Smooth muscle cell (in vitro differentiated cells): Measurements from ENCODE around the gene DNAH10. TPM values are rescaled to one million over a fixed set of nuclear protein-coding genes. Genes with fewer than 3 reads are reported as not detected.

Experiments
- DNase-seq: peaks from one replicate; lab custom pipeline; 2025; ENCODE audit not compliant: unreplicated experiment; lab: John Stamatoyannopoulos, UW
- H2AFZ ChIP-seq: fragments of 200-600 bp; sonication (generic); 2 replicates; pipeline ENCODE4 v1.6.0; 2016; ENCODE audit warnings: antibody characterized with exemption, low read depth, mild to moderate bottlenecking
- H3F3A ChIP-seq: fragments of 200-600 bp; sonication (generic); 2 replicates; pipeline ENCODE4 v1.6.0; 2017; ENCODE audit warnings: antibody characterized with exemption, low read depth
- H3K27ac ChIP-seq: fragments of 200-600 bp; sonication (generic); 2 replicates; pipeline ENCODE4 v1.5.1; 2016; ENCODE audit warnings: low read depth, mild to moderate bottlenecking
- H3K27me3 ChIP-seq: fragments of 200-600 bp; sonication (generic); 2 replicates; pipeline ENCODE4 v1.6.1; 2016; ENCODE audit warnings: low read depth, mild to moderate bottlenecking
- H3K36me3 ChIP-seq: fragments of 200-600 bp; sonication (generic); 2 replicates; pipeline ENCODE4 v1.5.1; 2016; ENCODE audit warnings: low read depth
- H3K4me1 ChIP-seq: fragments of 200-600 bp; sonication (generic); 2 replicates; pipeline ENCODE4 v1.5.1; 2016; ENCODE audit warnings: low read depth
- H3K4me2 ChIP-seq: fragments of 200-600 bp; sonication (generic); 2 replicates; pipeline ENCODE4 v1.6.0; 2016; ENCODE audit warnings: mild to moderate bottlenecking
- H3K4me3 ChIP-seq: fragments of 200-600 bp; sonication (generic); 2 replicates; pipeline ENCODE4 v1.5.1; 2016; ENCODE audit warnings: mild to moderate bottlenecking
- H3K79me2 ChIP-seq: fragments of 200-600 bp; sonication (generic); 2 replicates; pipeline ENCODE4 v1.6.0; 2016; ENCODE audit warnings: low read depth, mild to moderate bottlenecking
- H3K9ac ChIP-seq: fragments of 200-600 bp; sonication (generic); 2 replicates; pipeline ENCODE4 v1.6.0; 2016; ENCODE audit warnings: low read depth
- H3K9me3 ChIP-seq: fragments of 200-600 bp; sonication (generic); replicated peaks from 2 replicates; pipeline ENCODE4 v1.5.1; 2016; ENCODE audit warnings: low read depth
- H4K20me1 ChIP-seq: fragments of 200-600 bp; sonication (generic); 2 replicates; pipeline ENCODE4 v1.6.0; 2016; ENCODE audit warnings: low read depth
- WGBS: methylation state at CpG from one replicate; pipeline ENCODE4 v1.1.7; 2016; ENCODE audit warnings: low lambda C conversion rate; 5-methylcytosine and 5-hydroxymethylcytosine counted together
- polyA plus RNA-seq: library from polyadenylated mRNA; unstranded; fragments of >200 nt; fragmentation: Nextera tagmentation; extraction: Ambion mirVana; gene quantifications from 2 replicates; pipeline ENCODE4 v1.2.1, GENCODE V29; 2016
- total RNA-seq: library from RNA; depleted of rRNA; stranded (reverse); fragments of >200 nt; gene quantifications from 2 replicates; pipeline ENCODE4 v1.2.3, GENCODE V29; 2014
- TF ChIP-seq, protein P1 (sequence below): fragments of 200-600 bp; sonication (generic); IDR thresholded peaks from 2 replicates; pipeline ENCODE4 v1.5.1; 2017; ENCODE audit warnings: borderline replicate concordance, mild to moderate bottlenecking, antibody characterized with exemption; ENCODE audit not compliant: insufficient read depth, poor library complexity, severe bottlenecking

The DNAH10 gene
- total and polyA plus RNA-seq, 2 experiments from 2014 or later: 1.5 to 2.2 TPM

DNA sequence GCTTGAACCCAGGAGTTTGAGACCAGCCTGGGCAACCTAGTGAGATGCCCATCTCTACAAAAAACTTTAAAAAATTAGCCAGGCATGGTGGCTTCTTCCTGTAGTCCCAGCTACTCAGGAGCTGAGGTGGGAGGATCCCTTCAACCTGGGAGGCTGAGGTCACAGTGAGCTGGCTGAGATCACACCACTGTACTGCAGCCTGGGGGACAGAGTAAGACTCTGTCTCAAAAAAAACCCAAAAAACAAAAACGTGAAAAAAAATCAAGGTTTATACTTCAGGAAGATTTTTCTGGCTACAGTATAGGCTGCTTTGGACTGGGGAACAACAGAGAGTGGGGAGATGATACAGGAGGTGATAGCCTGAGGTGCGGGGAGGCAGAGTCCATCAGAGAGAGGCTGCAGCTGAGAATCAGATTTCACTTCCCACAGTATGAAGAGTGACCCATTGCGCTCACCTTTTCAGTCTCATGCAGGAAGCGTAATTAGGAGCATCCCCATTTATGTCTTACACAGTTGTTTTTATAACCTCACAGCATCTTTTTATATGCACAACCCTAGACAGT is 28.9 kb downstream of the DNAH10 start:
- H3K27ac ChIP-seq: no peak overlapping the region
- no peaks in the 10 kb centered on the region for H3K9me3 ChIP-seq
- no peak overlapping the region for H2AFZ ChIP-seq
- WGBS: 79% methylated on average over 4 of the region's 4 CpGs
- no peak overlapping the region for H3K9ac ChIP-seq
- no peaks in the 10 kb centered on the region for H3K4me1 ChIP-seq
- no peak for DNase-seq
- H3K79me2 ChIP-seq: no peaks in the 10 kb centered on the region
- no peaks in the 10 kb centered on the region for H3K27me3 ChIP-seq
- H4K20me1 ChIP-seq: no peaks in the 10 kb centered on the region
- no peaks in the 10 kb centered on the region for H3K36me3 ChIP-seq
- no peak overlapping the region for H3K4me2 ChIP-seq
- H3F3A ChIP-seq: no peaks in the 10 kb centered on the region
- H3K4me3 ChIP-seq: no peak overlapping the region
- TF ChIP-seq, protein P1, sequence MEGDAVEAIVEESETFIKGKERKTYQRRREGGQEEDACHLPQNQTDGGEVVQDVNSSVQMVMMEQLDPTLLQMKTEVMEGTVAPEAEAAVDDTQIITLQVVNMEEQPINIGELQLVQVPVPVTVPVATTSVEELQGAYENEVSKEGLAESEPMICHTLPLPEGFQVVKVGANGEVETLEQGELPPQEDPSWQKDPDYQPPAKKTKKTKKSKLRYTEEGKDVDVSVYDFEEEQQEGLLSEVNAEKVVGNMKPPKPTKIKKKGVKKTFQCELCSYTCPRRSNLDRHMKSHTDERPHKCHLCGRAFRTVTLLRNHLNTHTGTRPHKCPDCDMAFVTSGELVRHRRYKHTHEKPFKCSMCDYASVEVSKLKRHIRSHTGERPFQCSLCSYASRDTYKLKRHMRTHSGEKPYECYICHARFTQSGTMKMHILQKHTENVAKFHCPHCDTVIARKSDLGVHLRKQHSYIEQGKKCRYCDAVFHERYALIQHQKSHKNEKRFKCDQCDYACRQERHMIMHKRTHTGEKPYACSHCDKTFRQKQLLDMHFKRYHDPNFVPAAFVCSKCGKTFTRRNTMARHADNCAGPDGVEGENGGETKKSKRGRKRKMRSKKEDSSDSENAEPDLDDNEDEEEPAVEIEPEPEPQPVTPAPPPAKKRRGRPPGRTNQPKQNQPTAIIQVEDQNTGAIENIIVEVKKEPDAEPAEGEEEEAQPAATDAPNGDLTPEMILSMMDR: no peak

DNA sequence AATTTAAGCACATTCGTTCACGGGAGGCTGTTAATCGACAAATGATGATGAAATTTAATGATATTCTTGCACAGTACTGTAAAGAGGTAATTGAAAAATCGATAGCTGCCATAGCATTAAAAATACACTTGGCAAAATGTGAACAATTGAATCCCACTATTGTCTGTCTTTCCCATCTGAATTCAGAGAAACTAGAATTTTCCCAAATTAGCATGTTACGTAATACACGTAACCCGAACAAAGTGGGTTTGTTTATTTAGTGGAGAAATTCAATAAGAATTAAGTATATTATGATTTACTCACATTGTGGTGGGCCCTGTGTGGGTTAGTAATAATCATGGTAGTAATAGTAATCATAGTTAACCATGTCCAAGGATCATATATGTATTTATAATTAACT is 31.9 kb downstream of the DNAH10 start:
- H3F3A ChIP-seq: no peaks in the 10 kb centered on the region
- 84% methylated on average over 7 of the region's 7 CpGs for whole genome bisulfite sequencing
- H2AFZ ChIP-seq: no peak overlapping the region
- no peak overlapping the region for H3K27ac ChIP-seq
- H3K27me3 ChIP-seq: no peaks in the 10 kb centered on the region
- TF ChIP-seq, protein P1: no peak
- H3K4me2 ChIP-seq: no peak overlapping the region
- no peaks in the 10 kb centered on the region for H3K36me3 ChIP-seq
- no peaks in the 10 kb centered on the region for H3K9me3 ChIP-seq
- H3K79me2 ChIP-seq: no peaks in the 10 kb centered on the region
- H3K4me1 ChIP-seq: no peaks in the 10 kb centered on the region
- H3K9ac ChIP-seq: no peak overlapping the region
- DNase-seq: no peak
- H3K4me3 ChIP-seq: no peak overlapping the region
- H4K20me1 ChIP-seq: no peaks in the 10 kb centered on the region

DNA sequence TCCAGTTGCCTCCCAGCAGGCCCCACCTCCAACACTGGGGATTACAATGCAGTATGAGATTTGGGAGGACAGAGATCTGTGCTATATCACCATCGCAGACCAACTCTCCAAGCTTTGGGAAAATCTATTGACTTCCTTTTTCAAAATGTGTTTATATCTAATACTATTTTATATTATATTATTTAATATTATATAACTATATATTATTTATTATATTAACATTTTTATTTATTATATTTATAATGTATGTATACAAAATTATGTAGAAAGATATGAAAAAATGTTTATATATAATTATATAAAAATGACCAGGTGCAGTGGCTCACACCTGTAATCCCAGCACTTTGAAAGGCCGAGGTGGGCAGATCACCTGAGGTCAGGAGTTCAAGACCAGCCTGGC is 36.4 kb downstream of the DNAH10 start:
- 98% methylated on average over 2 of the region's 2 CpGs for WGBS
- DNase-seq: no peak
- Histone ChIP-seq H3K4me1 (no peaks in the 10 kb centered on the region), H3K79me2 (no peaks in the 10 kb centered on the region), H3K9me3 (no peaks in the 10 kb centered on the region), H3K27ac (no peak overlapping the region), H3K4me3 (no peak overlapping the region), H2AFZ (no peak overlapping the region), H4K20me1 (no peaks in the 10 kb centered on the region), H3K9ac (no peak overlapping the region), H3K27me3 (no peaks in the 10 kb centered on the region), H3F3A (no peaks in the 10 kb centered on the region), H3K4me2 (no peak overlapping the region), H3K36me3 (no peaks in the 10 kb centered on the region)
- TF ChIP-seq, protein P1: no peak

DNA sequence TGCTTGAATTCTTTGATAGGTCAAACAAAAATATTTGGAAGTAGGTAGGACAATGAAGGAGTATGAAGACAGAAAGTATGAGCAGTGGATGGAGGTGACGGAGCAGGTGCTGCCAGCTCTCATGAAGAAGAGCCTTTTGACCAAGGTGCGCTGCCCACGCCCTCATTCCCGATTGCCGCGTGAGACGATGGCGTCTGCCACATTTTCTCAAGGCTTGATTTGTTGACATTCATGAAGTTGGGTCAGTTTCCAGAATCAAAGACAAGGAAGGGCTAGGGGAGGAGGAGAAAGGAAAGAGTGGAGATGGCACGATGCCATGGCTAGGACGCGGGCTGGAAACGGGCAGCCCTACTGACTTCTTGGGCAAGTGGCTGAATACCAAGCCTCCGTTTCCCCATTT is 37.1 kb downstream of the DNAH10 start:
- Histone ChIP-seq H2AFZ (no peak overlapping the region), H3F3A (no peaks in the 10 kb centered on the region), H3K79me2 (no peaks in the 10 kb centered on the region), H4K20me1 (no peaks in the 10 kb centered on the region), H3K9ac (no peak overlapping the region), H3K4me2 (no peak overlapping the region), H3K9me3 (no peaks in the 10 kb centered on the region), H3K4me3 (no peak overlapping the region), H3K27me3 (no peaks in the 10 kb centered on the region), H3K4me1 (no peaks in the 10 kb centered on the region), H3K27ac (no peak overlapping the region), H3K36me3 (no peaks in the 10 kb centered on the region)
- TF ChIP-seq, protein P1: no peak
- DNase-seq: no peak
- 95% methylated on average over 13 of the region's 13 CpGs for whole genome bisulfite sequencing
